Measurements from ENCODE around the gene SUSD1.

Gene SUSD1

DNA sequence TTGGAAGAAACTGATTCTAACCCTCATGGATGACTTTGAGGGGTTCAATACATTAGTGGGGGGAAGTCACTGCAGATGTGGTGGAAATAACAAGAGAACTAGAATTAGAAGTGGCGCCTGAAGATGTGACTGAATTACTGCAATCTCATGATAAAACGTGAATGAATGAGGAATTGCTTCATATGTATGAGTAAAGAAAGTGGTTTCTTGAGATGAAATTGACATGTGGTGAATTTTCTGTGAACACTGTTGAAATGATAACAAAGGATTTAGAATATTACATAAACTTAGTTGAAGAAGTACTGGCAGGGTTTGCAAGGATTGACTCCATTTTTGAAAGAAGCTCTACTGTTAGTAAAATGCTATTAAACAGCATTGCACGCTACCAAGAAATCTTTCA lies 165.4 kb downstream of the SUSD1 start:
- H3K4me3 ChIP-seq (IDR thresholded peaks at IDR 0.05; ENCODE audit: insufficient read depth, low read depth, low read length), result no peak overlapping the region
- no peak overlapping the region for H3K27ac ChIP-seq
- TF ChIP-seq, protein P1, sequence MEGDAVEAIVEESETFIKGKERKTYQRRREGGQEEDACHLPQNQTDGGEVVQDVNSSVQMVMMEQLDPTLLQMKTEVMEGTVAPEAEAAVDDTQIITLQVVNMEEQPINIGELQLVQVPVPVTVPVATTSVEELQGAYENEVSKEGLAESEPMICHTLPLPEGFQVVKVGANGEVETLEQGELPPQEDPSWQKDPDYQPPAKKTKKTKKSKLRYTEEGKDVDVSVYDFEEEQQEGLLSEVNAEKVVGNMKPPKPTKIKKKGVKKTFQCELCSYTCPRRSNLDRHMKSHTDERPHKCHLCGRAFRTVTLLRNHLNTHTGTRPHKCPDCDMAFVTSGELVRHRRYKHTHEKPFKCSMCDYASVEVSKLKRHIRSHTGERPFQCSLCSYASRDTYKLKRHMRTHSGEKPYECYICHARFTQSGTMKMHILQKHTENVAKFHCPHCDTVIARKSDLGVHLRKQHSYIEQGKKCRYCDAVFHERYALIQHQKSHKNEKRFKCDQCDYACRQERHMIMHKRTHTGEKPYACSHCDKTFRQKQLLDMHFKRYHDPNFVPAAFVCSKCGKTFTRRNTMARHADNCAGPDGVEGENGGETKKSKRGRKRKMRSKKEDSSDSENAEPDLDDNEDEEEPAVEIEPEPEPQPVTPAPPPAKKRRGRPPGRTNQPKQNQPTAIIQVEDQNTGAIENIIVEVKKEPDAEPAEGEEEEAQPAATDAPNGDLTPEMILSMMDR (conservative IDR thresholded peaks at IDR 0.05; ENCODE audit: low read depth, low read length), result no peak
- no peaks in the 10 kb centered on the region for H3K36me3 ChIP-seq (ENCODE audit: insufficient read depth)
- no peak overlapping the region for H3K4me2 ChIP-seq
- no peaks in the 10 kb centered on the region for H3K27me3 ChIP-seq (ENCODE audit: insufficient read depth, low read depth)
- H4K20me1 ChIP-seq (ENCODE audit: insufficient read depth), result no peaks in the 10 kb centered on the region
- peaks cover 17% of the 10 kb centered on the region for H3K4me1 ChIP-seq (ENCODE audit: low read depth, poor library complexity, severe bottlenecking)
- no peak overlapping the region for H2AFZ ChIP-seq (ENCODE audit: low read depth)
- no peak overlapping the region for H3K9ac ChIP-seq
- no peaks in the 10 kb centered on the region for H3K79me2 ChIP-seq (ENCODE audit: insufficient read depth, low read depth)

DNA sequence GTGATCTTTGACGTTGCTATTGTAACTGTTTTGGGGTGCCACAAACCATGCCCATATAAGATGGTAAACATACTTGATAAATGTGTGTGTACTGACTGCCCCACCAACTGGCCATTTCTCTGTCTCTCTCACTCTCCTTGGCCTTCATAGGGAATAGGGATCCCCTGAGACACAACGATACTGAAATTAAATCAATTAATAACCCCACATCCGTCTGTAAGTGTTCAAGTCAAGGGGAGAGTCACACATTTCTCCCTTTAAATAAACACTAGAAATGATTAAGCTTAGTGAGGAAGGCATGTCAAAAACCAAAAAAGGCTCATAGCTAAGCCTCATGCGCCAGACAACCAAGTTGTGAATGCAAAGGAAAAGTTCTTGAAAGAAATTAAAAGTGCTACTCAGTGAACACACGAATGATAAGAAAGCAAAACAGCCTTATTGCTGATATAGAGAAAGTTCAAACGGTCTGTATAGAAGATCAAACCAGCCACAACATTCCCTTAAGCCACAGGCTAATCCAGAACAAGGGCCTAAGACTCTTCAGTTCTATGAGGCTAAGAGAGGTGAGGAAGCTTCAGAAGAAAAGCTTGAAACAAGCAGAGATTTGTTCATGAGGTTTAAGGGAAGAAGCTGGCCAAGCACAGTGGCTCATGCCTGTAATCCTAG lies 167.4 kb downstream of the SUSD1 start:
- H4K20me1 ChIP-seq (ENCODE audit: insufficient read depth), result no peaks in the 10 kb centered on the region
- TF ChIP-seq, protein P1 (conservative IDR thresholded peaks at IDR 0.05; ENCODE audit: low read depth, low read length), result no peak
- H3K27ac ChIP-seq, result no peak overlapping the region
- no peaks in the 10 kb centered on the region for H3K27me3 ChIP-seq (ENCODE audit: insufficient read depth, low read depth)
- no peaks in the 10 kb centered on the region for H3K79me2 ChIP-seq (ENCODE audit: insufficient read depth, low read depth)
- H3K4me3 ChIP-seq (IDR thresholded peaks at IDR 0.05; ENCODE audit: insufficient read depth, low read depth, low read length), result no peak overlapping the region
- no peak overlapping the region for H3K4me2 ChIP-seq
- peaks cover 9% of the 10 kb centered on the region for H3K4me1 ChIP-seq (ENCODE audit: low read depth, poor library complexity, severe bottlenecking)
- no peak overlapping the region for H3K9ac ChIP-seq
- H3K36me3 ChIP-seq (ENCODE audit: insufficient read depth), result no peaks in the 10 kb centered on the region
- H2AFZ ChIP-seq (ENCODE audit: low read depth), result no peak overlapping the region

DNA sequence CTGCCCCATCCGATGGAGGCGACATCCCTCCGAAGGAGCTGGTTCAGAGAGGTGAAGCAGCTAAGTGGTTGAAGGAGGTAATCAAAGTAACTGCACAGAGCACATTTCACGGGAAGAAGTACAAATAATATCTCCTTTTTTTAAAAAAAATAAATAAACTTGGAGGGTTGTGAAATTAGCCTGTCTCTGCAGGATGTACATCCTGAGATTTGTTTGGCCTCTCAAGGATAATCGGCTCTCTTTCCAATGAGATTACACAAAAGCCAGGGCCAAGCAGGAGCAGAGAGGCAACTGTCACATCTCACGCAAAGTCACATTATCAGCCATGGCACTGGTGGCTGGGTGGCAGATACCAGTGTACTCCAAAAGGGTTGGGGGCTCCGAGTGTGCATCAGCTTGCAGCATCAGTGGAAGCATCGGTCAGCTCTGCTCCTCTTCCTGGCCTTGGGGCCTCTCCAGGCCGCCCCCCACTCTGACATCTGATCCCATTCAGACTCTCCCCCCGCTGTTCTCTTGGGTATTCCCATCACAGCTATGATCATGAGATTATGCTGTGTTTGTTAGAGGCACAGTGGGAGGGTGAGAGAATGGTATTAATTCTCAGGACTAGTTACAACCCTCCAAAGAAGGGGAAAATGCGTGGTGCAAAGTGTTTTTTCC lies 168.6 kb downstream of the SUSD1 start:
- TF ChIP-seq, protein P1 (conservative IDR thresholded peaks at IDR 0.05; ENCODE audit: low read depth, low read length), result no peak
- H4K20me1 ChIP-seq (ENCODE audit: insufficient read depth), result no peaks in the 10 kb centered on the region
- H3K4me2 ChIP-seq, result no peak overlapping the region
- H3K36me3 ChIP-seq (ENCODE audit: insufficient read depth), result no peaks in the 10 kb centered on the region
- no peak overlapping the region for H2AFZ ChIP-seq (ENCODE audit: low read depth)
- H3K4me1 ChIP-seq (ENCODE audit: low read depth, poor library complexity, severe bottlenecking), result no peaks in the 10 kb centered on the region
- no peaks in the 10 kb centered on the region for H3K79me2 ChIP-seq (ENCODE audit: insufficient read depth, low read depth)
- no peak overlapping the region for H3K9ac ChIP-seq
- no peak overlapping the region for H3K27ac ChIP-seq
- H3K27me3 ChIP-seq (ENCODE audit: insufficient read depth, low read depth), result no peaks in the 10 kb centered on the region
- H3K4me3 ChIP-seq (IDR thresholded peaks at IDR 0.05; ENCODE audit: insufficient read depth, low read depth, low read length), result no peak overlapping the region

DNA sequence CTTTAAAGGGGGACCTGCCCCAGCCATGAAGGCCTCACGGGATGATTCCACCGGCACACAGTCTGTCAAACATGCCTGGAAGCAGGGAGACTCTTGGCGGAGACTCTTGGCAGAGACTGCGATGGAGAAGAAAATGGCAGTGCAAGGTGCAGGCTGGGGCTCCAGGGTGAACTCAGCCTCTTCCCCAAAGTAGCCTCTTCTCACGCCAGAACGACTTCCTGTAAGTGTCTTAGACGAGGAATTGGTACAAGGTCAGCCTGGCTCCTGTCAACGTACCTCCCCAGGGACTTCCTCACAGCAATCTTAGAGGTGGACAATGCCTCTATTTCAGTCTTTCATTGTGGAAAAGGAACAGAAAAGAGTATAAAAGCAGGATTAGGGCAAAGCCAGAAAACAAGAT lies 169.2 kb downstream of the SUSD1 start:
- TF ChIP-seq, protein P1 (conservative IDR thresholded peaks at IDR 0.05; ENCODE audit: low read depth, low read length), result no peak
- Histone ChIP-seq H3K4me2 (no peak overlapping the region), H2AFZ (ENCODE audit: low read depth) (no peak overlapping the region), H3K27me3 (ENCODE audit: insufficient read depth, low read depth) (no peaks in the 10 kb centered on the region), H3K36me3 (ENCODE audit: insufficient read depth) (no peaks in the 10 kb centered on the region), H3K9ac (no peak overlapping the region), H3K27ac (no peak overlapping the region), H3K4me3 (IDR thresholded peaks at IDR 0.05; ENCODE audit: insufficient read depth, low read depth, low read length) (no peak overlapping the region), H3K79me2 (ENCODE audit: insufficient read depth, low read depth) (no peaks in the 10 kb centered on the region), H3K4me1 (ENCODE audit: low read depth, poor library complexity, severe bottlenecking) (no peaks in the 10 kb centered on the region), H4K20me1 (ENCODE audit: insufficient read depth) (no peaks in the 10 kb centered on the region)
